Smooth muscle cell (in vitro differentiated cells): Measurements from ENCODE around the gene SIDT2. TPM values are rescaled to one million over a fixed set of nuclear protein-coding genes. Genes with fewer than 3 reads are reported as not detected.

ENCODE experiments used
- DNase-seq: peaks from one replicate; lab custom pipeline; 2025; ENCODE audit not compliant: unreplicated experiment; lab: John Stamatoyannopoulos, UW
- H2AFZ ChIP-seq: fragments of 200-600 bp; sonication (generic); 2 replicates; pipeline ENCODE4 v1.6.0; 2016; ENCODE audit warnings: antibody characterized with exemption, low read depth, mild to moderate bottlenecking
- H3F3A ChIP-seq: fragments of 200-600 bp; sonication (generic); 2 replicates; pipeline ENCODE4 v1.6.0; 2017; ENCODE audit warnings: antibody characterized with exemption, low read depth
- H3K27ac ChIP-seq: fragments of 200-600 bp; sonication (generic); 2 replicates; pipeline ENCODE4 v1.5.1; 2016; ENCODE audit warnings: low read depth, mild to moderate bottlenecking
- H3K27me3 ChIP-seq: fragments of 200-600 bp; sonication (generic); 2 replicates; pipeline ENCODE4 v1.6.1; 2016; ENCODE audit warnings: low read depth, mild to moderate bottlenecking
- H3K36me3 ChIP-seq: fragments of 200-600 bp; sonication (generic); 2 replicates; pipeline ENCODE4 v1.5.1; 2016; ENCODE audit warnings: low read depth
- H3K4me1 ChIP-seq: fragments of 200-600 bp; sonication (generic); 2 replicates; pipeline ENCODE4 v1.5.1; 2016; ENCODE audit warnings: low read depth
- H3K4me2 ChIP-seq: fragments of 200-600 bp; sonication (generic); 2 replicates; pipeline ENCODE4 v1.6.0; 2016; ENCODE audit warnings: mild to moderate bottlenecking
- H3K4me3 ChIP-seq: fragments of 200-600 bp; sonication (generic); 2 replicates; pipeline ENCODE4 v1.5.1; 2016; ENCODE audit warnings: mild to moderate bottlenecking
- H3K79me2 ChIP-seq: fragments of 200-600 bp; sonication (generic); 2 replicates; pipeline ENCODE4 v1.6.0; 2016; ENCODE audit warnings: low read depth, mild to moderate bottlenecking
- H3K9ac ChIP-seq: fragments of 200-600 bp; sonication (generic); 2 replicates; pipeline ENCODE4 v1.6.0; 2016; ENCODE audit warnings: low read depth
- H3K9me3 ChIP-seq: fragments of 200-600 bp; sonication (generic); replicated peaks from 2 replicates; pipeline ENCODE4 v1.5.1; 2016; ENCODE audit warnings: low read depth
- H4K20me1 ChIP-seq: fragments of 200-600 bp; sonication (generic); 2 replicates; pipeline ENCODE4 v1.6.0; 2016; ENCODE audit warnings: low read depth
- CTCF ChIP-seq: fragments of 200-600 bp; sonication (generic); IDR thresholded peaks from 2 replicates; pipeline ENCODE4 v1.5.1; 2017; ENCODE audit warnings: borderline replicate concordance, mild to moderate bottlenecking, antibody characterized with exemption; ENCODE audit not compliant: insufficient read depth, poor library complexity, severe bottlenecking
- WGBS: methylation state at CpG from one replicate; pipeline ENCODE4 v1.1.7; 2016; ENCODE audit warnings: low lambda C conversion rate; 5-methylcytosine and 5-hydroxymethylcytosine counted together
- polyA plus RNA-seq: library from polyadenylated mRNA; unstranded; fragments of >200 nt; fragmentation: Nextera tagmentation; extraction: Ambion mirVana; gene quantifications from 2 replicates; pipeline ENCODE4 v1.2.1, GENCODE V29; 2016
- total RNA-seq: library from RNA; depleted of rRNA; stranded (reverse); fragments of >200 nt; gene quantifications from 2 replicates; pipeline ENCODE4 v1.2.3, GENCODE V29; 2014

SIDT2 gene
- total and polyA plus RNA-seq, 2 experiments from 2014 or later = 11.6 to 35.0 TPM

DNA sequence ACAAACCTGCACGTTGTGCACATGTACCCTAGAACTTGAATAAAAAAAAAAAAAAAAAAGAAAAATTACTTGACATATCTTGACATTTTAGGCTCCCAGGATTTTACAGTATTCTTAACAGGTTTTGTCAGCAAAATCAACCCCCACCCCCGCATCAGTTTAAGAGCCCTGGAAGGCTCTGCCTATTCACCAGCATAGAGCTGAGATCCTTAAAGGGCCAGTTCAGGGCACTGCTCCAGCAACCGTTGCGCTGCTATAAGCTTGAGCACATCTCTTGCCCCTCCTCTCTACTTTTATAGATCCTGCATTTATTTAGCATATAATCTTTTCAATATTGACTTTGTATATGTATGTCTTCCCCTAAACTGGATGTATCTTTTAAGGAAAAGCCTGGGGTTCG is 35.2 kb upstream of the SIDT2 start:
- Histone ChIP-seq H4K20me1 (peaks cover 38% of the 10 kb centered on the region), H2AFZ (peak overlapping the region; percentile 99), H3F3A (peaks cover 7% of the 10 kb centered on the region), H3K36me3 (no peaks in the 10 kb centered on the region), H3K9me3 (no peaks in the 10 kb centered on the region), H3K4me3 (peak overlapping the region; percentile 93), H3K4me2 (peak overlapping the region; percentile 88), H3K27me3 (no peaks in the 10 kb centered on the region), H3K4me1 (peaks cover 19% of the 10 kb centered on the region), H3K79me2 (peaks cover 43% of the 10 kb centered on the region), H3K27ac (peak overlapping the region; percentile 82), H3K9ac (peak overlapping the region; percentile 74)
- TF ChIP-seq CTCF = no peak
- WGBS = 14% methylated on average over 5 of the region's 5 CpGs
- DNase-seq = no peak

DNA sequence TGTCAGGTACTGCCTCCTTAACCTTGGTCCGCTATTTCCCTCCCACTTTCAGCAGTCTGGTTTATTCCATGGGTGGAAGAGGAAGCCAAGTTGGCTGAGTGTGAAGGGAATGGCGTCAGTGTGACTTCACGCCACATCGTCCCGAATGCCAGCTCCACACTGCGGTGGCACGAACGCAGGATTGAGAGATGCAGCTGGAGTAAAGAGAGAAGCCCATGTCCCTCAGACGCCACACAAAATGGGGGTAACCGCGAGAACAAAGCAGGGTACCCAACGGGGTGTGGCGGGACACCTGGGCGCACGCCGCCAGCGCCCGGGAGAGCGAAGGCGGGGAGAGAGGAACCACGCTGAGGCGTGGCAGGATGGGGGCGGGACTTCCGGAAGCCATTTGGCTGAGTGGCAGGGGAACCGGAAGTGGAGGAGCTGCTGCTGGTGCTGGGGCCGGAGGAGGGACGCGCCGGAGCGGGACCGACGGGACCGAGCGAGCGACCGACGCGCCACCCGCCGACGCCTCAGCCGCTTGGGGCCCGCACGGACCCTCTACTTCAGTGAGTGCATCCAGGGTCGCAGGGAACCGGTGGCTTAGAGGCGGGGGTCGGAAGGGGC is 34.6 kb upstream of the SIDT2 start, which contains the start of gene PAFAH1B2:
Gene PAFAH1B2 (plus strand): TSS at position 417 of the 606 bp plus-strand sequence. CDS start 8,161 bp downstream, outside the sequence.
- WGBS = 2% methylated on average over 44 of the region's 48 CpGs
- Histone ChIP-seq H3K9me3 (no peaks in the 10 kb centered on the region), H2AFZ (peak within 1 kb of the TSS; percentile 99), H3K9ac (peak within 1 kb of the TSS; percentile 74), H3F3A (peaks cover 7% of the 10 kb centered on the region), H3K79me2 (peaks cover 48% of the 10 kb centered on the region), H4K20me1 (peaks cover 44% of the 10 kb centered on the region), H3K36me3 (no peaks in the 10 kb centered on the region), H3K4me3 (peak within 1 kb of the TSS; percentile 93), H3K27ac (peak within 1 kb of the TSS; percentile 82), H3K4me1 (peaks cover 19% of the 10 kb centered on the region), H3K27me3 (no peaks in the 10 kb centered on the region), H3K4me2 (peak within 1 kb of the TSS; percentile 88)
- no peak for TF ChIP-seq CTCF
- peak; percentile 87 for DNase-seq

- Histone ChIP-seq H3K27ac (peak overlapping the region; percentile 82), H3K9ac (peak overlapping the region; percentile 74), H3K79me2 (peaks cover 56% of the 10 kb centered on the region), H3K9me3 (no peaks in the 10 kb centered on the region), H2AFZ (peak overlapping the region; percentile 99), H3K4me1 (peaks cover 19% of the 10 kb centered on the region), H3K4me2 (peak overlapping the region; percentile 88), H3K4me3 (peak overlapping the region; percentile 93), H3K27me3 (no peaks in the 10 kb centered on the region), H3K36me3 (no peaks in the 10 kb centered on the region), H4K20me1 (peaks cover 52% of the 10 kb centered on the region), H3F3A (peaks cover 10% of the 10 kb centered on the region)
- peak; percentile 87 for DNase-seq
- WGBS = under 1% methylated on average over 40 of the region's 62 CpGs
- TF ChIP-seq CTCF = no peak
These were observed 33.8 kb upstream of the SIDT2 start for GRCh38 chr11:117144477-117145392.
